ENCODE data around the gene INPP1.

The INPP1 gene

DNA sequence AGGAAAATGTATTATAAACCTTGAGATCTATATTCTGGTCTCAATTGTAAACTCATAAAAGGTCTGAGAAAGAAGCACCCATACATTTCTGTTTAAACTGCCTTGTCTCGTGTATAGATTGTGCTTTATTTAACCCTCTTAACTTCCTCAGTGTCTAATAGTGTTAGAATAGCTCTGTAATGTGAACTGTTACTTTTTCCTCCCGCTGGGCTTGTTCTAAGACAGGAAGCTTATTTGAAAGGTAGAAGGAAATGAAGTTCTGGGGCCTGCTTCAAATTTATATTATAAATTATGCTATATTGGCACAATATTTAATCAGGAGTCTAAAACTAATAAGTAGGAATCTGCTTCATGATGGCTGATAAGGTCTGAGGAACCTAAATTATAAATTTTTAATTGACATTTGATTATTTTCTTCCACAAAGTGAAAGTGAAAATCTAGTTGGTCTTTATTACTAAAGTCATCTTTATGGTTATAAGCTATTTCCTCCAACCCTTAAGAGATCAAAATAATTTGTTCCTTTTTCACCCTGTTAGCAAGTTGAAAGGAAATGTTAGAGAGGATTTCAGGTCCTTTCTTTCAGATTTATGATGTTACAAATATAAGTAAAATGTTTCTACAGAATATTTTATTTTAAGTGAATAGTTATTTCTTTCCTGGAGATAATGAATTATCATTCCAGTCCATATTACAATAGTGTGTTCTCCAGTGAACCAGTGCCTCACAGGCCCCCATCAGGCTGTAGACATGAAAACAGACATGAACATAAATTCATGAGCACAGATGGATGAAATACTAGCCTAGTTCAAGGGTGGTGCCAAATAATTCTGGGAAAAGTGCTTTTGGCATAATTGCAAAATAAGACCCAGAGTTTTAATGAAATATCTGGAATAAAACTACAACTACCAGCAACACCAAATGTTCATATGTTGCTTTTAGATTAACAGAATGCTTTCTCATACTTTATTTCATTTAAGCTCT lies 72.7 kb downstream of the INPP1 start:
- Mint-ChIP-seq H3K36me3 (ENCODE audit: low read depth) (peaks cover 39% of the 10 kb centered on the region), H3K9me3 (no peaks in the 10 kb centered on the region), H3K4me3 (peak overlapping the region; percentile 14), H3K4me1 (ENCODE audit: low read depth) (peaks cover 47% of the 10 kb centered on the region), H3K27ac (peak overlapping the region; percentile 72), H3K27me3 (ENCODE audit: low read depth) (no peaks in the 10 kb centered on the region)

DNA sequence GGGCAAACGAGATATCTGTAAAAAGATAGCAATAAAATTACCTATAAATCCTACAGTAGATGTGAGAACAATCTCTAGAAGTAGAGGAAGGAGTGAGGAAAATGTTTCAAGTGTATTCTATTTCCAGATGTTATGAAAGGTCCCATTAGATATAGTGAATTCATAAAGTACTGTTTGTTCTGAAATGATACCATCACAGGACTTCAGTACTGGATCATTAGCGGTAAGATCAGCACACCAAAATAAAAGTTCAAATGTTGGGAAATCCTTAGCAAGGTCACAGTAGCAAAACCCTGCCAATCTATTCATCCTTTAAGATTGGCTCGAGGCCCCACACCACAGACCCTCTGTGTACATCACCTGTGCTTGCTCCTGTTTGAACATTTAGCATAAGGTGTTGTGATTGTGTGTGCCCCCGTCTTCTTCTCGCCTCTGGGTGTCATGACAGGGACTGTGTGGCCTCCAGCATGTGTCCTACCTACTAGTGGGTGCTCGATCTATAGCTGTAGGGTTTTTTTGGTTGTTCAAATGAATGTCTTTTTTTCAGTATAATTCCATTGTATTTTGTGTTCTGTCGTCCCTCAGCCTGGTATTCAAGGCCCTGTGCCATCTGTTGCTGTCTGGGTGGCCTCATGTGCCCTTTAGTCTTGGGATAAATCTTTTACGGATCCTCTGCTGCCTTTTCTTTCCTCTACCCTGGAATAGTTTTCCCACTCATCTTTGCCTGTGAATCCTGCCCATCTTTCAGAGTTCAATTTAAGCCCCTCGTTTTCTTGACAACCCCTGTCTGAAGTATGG lies 73.9 kb downstream of the INPP1 start:
- Mint-ChIP-seq H3K4me3 (no peak overlapping the region), H3K27ac (no peak overlapping the region), H3K9me3 (no peaks in the 10 kb centered on the region), H3K27me3 (ENCODE audit: low read depth) (no peaks in the 10 kb centered on the region), H3K36me3 (ENCODE audit: low read depth) (peaks cover 33% of the 10 kb centered on the region), H3K4me1 (ENCODE audit: low read depth) (peaks cover 39% of the 10 kb centered on the region)

DNA sequence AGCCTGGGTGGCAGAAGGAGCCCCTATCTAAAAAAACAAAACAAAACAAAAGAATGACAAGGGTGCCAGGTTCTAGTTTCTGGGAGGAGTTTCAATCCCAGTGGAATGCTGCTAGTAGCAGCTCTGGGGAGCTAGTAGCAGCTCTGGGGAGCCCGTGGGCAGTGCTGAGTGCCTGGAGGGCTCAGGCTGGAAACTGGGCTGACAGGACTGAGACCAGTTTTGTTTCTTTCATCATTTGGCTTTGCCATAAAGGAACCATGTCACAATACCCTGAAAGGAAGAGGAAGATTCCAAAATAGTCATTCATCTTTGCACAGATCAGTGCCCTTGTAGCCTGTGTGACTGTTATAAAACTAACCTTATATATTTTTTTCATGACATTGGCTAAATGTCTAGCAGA lies 75.3 kb downstream of the INPP1 start:
- Mint-ChIP-seq H3K4me3 (no peak overlapping the region), H3K27me3 (ENCODE audit: low read depth) (no peaks in the 10 kb centered on the region), H3K9me3 (no peaks in the 10 kb centered on the region), H3K27ac (no peak overlapping the region), H3K4me1 (ENCODE audit: low read depth) (peaks cover 33% of the 10 kb centered on the region), H3K36me3 (ENCODE audit: low read depth) (peaks cover 28% of the 10 kb centered on the region)

DNA sequence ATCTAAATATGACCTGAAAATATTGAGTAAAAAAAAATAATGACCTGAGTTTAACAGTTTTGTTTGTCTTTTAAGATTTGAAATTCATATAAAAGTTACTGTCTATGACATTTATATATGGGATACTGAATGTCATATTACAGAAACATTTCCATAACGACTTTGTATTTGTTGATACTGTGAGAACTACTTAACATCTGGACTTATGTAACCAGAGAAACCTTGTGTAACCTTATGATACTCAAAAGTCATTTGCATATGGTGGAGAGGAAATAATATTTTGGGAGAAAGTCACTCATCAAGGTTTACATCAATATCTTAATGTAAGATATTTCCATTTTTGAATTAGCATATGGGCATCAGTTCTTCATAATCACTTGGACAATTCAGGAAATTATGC lies 77.4 kb downstream of the INPP1 start:
- H3K9me3 Mint-ChIP-seq = no peaks in the 10 kb centered on the region
- no peak overlapping the region for H3K27ac Mint-ChIP-seq
- peaks cover 33% of the 10 kb centered on the region for H3K36me3 Mint-ChIP-seq (ENCODE audit: low read depth)
- peaks cover 27% of the 10 kb centered on the region for H3K4me1 Mint-ChIP-seq (ENCODE audit: low read depth)
- H3K27me3 Mint-ChIP-seq (ENCODE audit: low read depth) = no peaks in the 10 kb centered on the region
- H3K4me3 Mint-ChIP-seq = no peak overlapping the region
